ENCODE results near the gene MVB12B. TPM values are rescaled to one million over a fixed set of nuclear protein-coding genes. Genes with fewer than 3 reads are reported as not detected.

MVB12B gene
- total and polyA plus RNA-seq, 2 of the 13 experiments (the other 11 are each of a cell fraction or from before 2014, with no cell fraction given): 12.1 to 30.1 TPM

- DNase-seq (ENCODE audit: low spot score) (no peak), FAIRE-seq (no peak), ATAC-seq (no peak)
- Histone ChIP-seq H2AFZ (ENCODE audit: low read length) (no peak overlapping the region), H3K4me1 (ENCODE audit: insufficient read depth, low read length) (no peaks in the 10 kb centered on the region), H3K9me3 (ENCODE audit: low read length) (no peaks in the 10 kb centered on the region), H3K4me2 (ENCODE audit: low read depth, low read length) (no peak overlapping the region), H3K27me3 (ENCODE audit: control insufficient read depth in 1 of 2, insufficient read depth in 2 of 2, low read length in 2 of 2) (no peaks in the 10 kb centered on the region), H4K20me1 (ENCODE audit: insufficient read depth, low read length) (no peaks in the 10 kb centered on the region), H3K27ac (ENCODE audit: extremely low read length, insufficient read depth, low read length) (no peak overlapping the region), H3K79me2 (ENCODE audit: insufficient read depth, low read length) (no peaks in the 10 kb centered on the region), H3K4me3 (replicated peaks in 1 of 3; ENCODE audit: insufficient read depth in 1 of 3, low read depth in 2 of 3, low read length in 3 of 3) (no peak overlapping the region), H3K36me3 (replicated peaks in 1 of 2; ENCODE audit: control insufficient read depth in 1 of 2, insufficient read depth in 2 of 2, low read length in 2 of 2) (peaks cover 19 to 91% of the 10 kb centered on the region in 2 experiments), H3K9ac (ENCODE audit: insufficient read depth, low read depth, low read length) (no peak overlapping the region)
- TF ChIP-seq RFXANK (CRISPR knock-in tag; IDR thresholded peaks at IDR 0.05) (no peak), ZNF598 (CRISPR knock-in tag; IDR thresholded peaks at IDR 0.05; ENCODE audit: borderline replicate concordance) (no peak), ZNF713 (CRISPR knock-in tag; IDR thresholded peaks at IDR 0.05) (no peak), MATR3 (CRISPR knock-in tag; IDR thresholded peaks at IDR 0.05) (no peak), MZF1 (CRISPR knock-in tag; IDR thresholded peaks at IDR 0.05; ENCODE audit: borderline replicate concordance) (no peak), ZNF816 (CRISPR knock-in tag; IDR thresholded peaks at IDR 0.05; ENCODE audit: borderline replicate concordance) (no peak), SP140L (CRISPR knock-in tag; IDR thresholded peaks at IDR 0.05; ENCODE audit: borderline replicate concordance) (no peak), GTF2F1 (IDR thresholded peaks at IDR 0.05; ENCODE audit: low read length) (no peak), ZNF121 (CRISPR knock-in tag; IDR thresholded peaks at IDR 0.05) (no peak), WIZ (CRISPR knock-in tag; IDR thresholded peaks at IDR 0.05) (no peak), ZNF775 (CRISPR knock-in tag; IDR thresholded peaks at IDR 0.05; ENCODE audit: borderline replicate concordance) (no peak)
- TF ChIP-seq, protein P1, sequence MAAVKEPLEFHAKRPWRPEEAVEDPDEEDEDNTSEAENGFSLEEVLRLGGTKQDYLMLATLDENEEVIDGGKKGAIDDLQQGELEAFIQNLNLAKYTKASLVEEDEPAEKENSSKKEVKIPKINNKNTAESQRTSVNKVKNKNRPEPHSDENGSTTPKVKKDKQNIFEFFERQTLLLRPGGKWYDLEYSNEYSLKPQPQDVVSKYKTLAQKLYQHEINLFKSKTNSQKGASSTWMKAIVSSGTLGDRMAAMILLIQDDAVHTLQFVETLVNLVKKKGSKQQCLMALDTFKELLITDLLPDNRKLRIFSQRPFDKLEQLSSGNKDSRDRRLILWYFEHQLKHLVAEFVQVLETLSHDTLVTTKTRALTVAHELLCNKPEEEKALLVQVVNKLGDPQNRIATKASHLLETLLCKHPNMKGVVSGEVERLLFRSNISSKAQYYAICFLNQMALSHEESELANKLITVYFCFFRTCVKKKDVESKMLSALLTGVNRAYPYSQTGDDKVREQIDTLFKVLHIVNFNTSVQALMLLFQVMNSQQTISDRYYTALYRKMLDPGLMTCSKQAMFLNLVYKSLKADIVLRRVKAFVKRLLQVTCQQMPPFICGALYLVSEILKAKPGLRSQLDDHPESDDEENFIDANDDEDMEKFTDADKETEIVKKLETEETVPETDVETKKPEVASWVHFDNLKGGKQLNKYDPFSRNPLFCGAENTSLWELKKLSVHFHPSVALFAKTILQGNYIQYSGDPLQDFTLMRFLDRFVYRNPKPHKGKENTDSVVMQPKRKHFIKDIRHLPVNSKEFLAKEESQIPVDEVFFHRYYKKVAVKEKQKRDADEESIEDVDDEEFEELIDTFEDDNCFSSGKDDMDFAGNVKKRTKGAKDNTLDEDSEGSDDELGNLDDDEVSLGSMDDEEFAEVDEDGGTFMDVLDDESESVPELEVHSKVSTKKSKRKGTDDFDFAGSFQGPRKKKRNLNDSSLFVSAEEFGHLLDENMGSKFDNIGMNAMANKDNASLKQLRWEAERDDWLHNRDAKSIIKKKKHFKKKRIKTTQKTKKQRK (IDR thresholded peaks at IDR 0.05; ENCODE audit: low read length): no peak
- ChIA-PET POLR2A (no interaction called here), CTCF (ENCODE audit: low intra/inter-chr PET ratio, low total read pairs) (no interaction called here)
- in situ Hi-C loops (cut with HindIII; ENCODE audit: extremely low pct_ligation_motif_present, low pct_unique_long_range_greater_than_20kb): loop anchor here (10.0 kb wide), 1 partner anchor 987 kb away; no protein-coding TSS in a partner anchor
- intact Hi-C loops (cut with micrococcal nuclease; ENCODE audit: unreplicated experiment): no loop called here
- no TSS peak for BruUV-seq (replicated peaks)
- 93% methylated on average over 20 of the region's 24 CpGs for WGBS (ENCODE audit: low lambda C conversion rate)
These were observed 65.4 kb downstream of the MVB12B start for GRCh38 chr9:126391713-126392661.
